ENCODE measurements around the gene ASB2.

Gene ASB2

DNA sequence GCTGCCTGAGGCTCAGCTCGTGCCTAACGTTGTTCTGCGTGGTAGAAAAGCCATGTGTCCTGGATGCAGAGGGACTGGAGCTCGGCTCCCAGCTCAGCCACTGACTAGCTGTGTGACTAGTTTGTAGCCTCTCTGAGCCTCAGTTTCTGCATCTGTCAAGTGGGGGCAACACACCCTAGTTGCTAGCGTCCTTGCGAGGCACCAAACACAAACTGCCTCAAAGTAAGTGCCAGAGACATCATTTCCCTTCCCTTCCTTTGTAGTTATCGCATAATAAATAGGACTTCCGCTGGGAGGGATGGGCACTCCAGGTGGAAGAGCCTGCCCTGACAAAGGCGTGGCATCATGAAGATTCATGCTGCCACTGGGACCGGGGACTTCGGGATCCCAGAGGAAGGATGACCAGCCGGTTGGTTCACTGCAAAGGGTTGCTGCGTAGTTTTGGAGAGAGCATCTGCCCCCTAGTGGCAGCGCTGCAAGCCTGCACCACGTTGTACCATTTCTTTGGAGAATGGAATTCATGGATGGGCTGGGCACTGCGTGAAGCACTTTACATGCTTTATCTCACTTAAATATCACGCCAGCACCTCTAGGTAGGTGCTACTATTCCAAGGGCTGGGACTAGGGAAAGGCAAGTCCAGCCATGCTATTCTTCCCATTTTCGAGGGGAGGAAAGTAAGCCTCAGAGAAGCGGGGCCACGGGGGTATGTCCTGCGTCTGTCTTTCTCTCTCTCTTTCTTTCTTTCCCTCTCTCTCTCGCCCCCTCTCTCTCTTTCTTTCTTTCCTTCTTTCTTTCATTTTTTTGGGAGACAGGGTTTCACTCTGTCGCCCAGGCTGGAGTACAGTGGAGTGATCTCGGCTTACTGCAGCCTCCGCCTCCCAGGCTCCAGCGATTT is 25.4 kb upstream of the ASB2 start:
- in situ Hi-C loops (cut with MboI; ENCODE audit: low sequenced_read_pairs) = no loop called here

DNA sequence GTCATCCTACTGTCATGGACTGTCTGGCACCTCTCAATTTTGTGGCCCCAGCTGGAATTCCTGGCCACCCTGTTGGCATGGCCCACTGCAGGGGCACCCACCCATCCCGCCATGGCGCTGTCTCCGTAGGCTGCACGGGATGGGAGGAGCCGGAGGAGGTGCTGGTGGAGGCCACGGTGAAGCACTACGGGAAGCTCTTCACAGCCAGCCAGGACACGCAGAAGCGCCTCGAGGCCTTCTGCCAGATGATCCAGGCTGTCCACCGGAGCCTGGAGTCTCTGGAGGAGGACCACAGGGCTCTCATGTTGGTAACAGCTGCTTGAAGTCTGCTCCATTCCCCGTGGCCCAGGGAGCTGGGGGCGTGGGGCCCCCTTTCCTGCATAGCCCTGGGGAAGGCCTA is 24.6 kb upstream of the ASB2 start:
- in situ Hi-C loops (cut with MboI; ENCODE audit: low sequenced_read_pairs) = no loop called here

DNA sequence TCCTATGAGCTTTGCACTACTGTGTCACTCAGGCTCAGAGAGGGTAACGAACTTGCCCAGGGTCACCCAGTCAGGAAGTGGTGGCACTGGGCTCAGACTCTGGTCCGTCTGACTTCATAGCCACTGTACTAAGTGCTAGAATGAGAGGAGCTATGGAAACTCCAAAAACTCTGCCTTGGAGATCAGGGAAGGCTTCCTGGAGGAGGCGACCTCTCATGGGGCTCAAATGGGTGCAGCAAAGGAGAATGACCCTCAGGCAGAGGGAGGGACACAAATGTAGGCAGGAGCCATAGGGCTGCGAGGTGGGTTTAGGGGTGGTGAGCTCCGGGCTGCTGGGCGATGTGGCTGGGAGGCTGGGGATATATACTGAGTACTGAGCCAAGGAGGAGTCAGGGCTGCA is 23.9 kb upstream of the ASB2 start:
- in situ Hi-C loops (cut with MboI; ENCODE audit: low sequenced_read_pairs) = no loop called here

DNA sequence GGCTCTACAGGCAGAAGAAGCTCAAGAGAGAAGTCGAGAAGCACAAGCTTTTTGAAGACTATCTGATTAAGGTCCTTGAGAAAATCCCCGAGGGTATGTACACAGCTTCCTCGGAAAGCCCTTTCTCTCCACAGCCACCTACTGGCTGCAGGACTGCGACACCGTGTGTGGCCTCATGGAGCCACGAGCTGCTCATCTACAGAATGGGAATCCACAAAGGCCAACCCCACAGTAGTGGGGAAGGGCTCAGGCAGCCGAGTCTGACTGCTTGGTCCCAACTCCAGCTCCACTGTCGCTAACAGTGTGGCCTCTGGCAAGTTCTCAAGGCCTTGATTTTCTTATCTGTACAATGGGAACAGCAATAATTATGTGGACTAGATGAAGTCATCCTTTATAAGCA is 23.2 kb upstream of the ASB2 start:
- in situ Hi-C loops (cut with MboI; ENCODE audit: low sequenced_read_pairs) = no loop called here

DNA sequence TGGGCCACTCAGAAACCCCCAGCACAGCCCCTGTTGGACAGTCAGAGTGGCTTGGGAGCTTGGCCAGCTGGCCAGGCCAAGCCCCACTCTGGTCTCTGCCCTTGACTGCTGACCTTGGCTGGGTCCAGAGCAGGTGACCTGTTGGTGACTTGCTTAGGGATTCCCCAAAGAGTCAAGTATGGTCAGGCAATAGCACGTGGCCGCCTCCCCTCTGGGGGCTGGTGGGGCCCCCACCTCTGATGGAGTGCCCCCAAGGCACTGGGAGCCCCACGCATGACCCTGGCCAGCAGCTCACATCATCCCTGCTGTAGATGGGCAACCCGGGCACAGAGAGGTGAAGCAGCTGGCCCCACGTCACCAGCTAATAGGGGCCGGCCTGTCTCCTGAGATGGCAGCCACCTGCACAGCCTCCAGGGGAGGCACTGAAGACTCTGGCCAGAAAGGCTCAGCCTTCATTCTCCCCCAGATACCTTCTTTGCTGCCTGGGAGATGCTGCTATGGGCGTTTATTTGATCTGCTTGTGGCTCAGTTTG is 22.6 kb upstream of the ASB2 start:
- in situ Hi-C loops (cut with MboI; ENCODE audit: low sequenced_read_pairs) = no loop called here

- in situ Hi-C loops (cut with MboI; ENCODE audit: low sequenced_read_pairs) = no loop called here
Measured at GRCh38 chr14:93997916-93998870, 21.8 kb upstream of the ASB2 start.

DNA sequence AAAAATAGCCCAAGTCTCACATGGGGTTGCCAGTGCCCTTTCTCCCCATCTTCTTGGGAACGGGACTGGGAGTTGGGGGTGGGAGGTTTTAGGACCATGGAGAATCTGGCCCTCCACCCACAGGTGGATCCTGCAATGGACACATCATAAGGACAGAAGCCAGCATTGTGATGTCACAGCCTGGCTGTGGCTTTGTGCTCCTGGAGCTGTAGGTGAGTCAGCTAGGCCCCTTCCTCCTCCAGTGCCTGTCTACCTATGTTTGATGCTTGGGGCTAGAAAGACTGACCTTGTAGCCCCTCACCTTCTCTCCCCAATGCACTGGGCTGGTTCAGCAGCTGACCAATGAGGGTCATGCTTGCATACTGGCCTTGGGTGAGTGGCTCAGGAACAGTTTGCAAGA is 20.7 kb upstream of the ASB2 start, which contains the start of gene CCDC197:
CCDC197 (plus strand) TSS at position 220 of the 400 bp plus-strand sequence. CDS start 831 bp downstream, outside the sequence.
- in situ Hi-C loops (cut with MboI; ENCODE audit: low sequenced_read_pairs) = no loop called here

DNA sequence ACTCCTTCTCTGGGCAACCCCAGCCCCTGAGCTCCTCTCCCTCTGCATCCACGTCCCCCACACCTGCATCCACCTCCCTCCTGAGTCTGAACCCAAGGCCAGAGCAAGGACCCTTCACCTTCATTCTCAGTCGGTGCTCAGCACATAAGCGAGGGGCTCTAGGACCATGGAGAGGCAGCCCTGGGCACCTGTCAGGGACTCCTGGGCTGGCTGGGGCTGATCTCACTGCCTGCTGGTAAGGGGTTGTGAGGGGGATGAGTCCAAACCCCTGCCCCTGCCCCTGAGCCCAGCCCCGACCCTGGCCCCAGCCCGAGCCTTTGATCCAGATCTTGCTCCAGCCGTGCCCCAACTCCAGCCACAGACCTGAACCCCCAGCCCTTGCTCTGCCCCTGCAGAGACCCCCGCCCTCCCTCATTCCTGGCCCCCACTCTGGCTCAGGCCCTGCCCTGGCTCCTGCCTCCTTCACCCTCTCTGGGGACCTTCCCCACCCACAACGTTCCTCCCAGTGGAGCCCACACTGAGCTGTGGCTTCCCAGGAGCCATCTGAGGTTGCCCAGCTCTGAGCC is 19.8 kb upstream of the ASB2 start:
- in situ Hi-C loops (cut with MboI; ENCODE audit: low sequenced_read_pairs) = no loop called here

GRCh38 chr14:93994919-93995682 is 18.7 kb upstream of the ASB2 start:
- in situ Hi-C loops (cut with MboI; ENCODE audit: low sequenced_read_pairs) = no loop called here

DNA sequence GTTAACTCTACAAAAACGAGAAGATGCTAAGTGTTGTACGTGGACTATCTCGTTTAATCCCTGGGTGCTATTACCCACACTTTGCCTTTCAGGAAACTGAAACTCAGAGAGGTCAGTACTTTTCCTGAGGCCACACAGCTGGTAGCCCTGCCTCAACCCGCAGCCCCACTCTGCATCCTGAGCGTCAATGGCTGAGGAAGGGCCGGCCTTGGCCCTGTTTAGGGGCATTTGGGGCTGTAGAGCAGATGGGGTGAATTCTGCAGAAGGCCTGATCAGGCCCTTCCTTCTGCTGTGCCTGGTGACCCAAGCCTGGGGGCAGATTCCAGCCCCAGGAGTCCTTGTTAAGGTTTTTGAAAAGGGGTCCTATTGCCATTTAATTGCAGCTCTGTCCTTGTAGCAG is 17.0 kb upstream of the ASB2 start:
- in situ Hi-C loops (cut with MboI; ENCODE audit: low sequenced_read_pairs) = no loop called here

DNA sequence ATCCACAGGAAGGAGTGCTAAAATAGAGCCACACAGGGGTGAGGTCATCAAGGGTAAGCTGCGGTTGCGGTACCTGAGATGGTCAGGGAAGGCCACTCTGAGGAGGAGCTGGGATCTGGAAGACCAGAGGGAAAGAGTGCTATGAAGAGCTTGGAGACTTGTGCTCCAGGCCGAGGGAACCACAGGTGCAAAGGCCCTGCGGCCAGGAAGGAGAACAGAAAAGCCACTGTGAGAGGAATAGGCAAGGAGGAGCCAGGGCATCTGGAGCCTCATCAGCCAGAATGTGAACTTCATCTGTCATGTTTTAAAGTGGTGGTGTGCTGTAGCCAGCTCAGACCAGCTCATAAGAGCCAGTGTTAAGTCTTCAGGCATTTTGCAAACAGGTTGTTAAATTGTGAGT is 15.3 kb upstream of the ASB2 start:
- in situ Hi-C loops (cut with MboI; ENCODE audit: low sequenced_read_pairs) = no loop called here

- in situ Hi-C loops (cut with MboI; ENCODE audit: low sequenced_read_pairs) = no loop called here
Measured at GRCh38 chr14:93991212-93991611, 14.8 kb upstream of the ASB2 start.

DNA sequence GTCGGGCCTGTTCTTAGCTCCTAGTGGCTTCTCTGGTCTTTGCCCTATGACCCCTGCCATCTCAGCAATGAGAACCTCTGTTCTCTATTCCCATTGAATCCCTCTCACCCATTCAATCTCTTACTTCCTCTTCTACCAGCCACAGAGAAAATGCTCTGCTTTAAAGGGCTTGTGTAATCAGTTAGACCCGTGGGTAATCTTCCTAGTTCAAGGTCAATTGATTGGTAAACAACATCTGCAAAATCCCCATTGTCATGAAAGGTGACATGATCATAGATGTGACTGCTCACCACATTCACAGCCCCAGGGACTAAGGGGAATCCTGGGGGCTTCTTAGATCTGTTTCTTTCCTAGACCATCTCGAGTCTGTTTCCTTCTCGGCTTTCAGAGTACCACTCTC is 13.6 kb upstream of the ASB2 start:
- in situ Hi-C loops (cut with MboI; ENCODE audit: low sequenced_read_pairs) = no loop called here

DNA sequence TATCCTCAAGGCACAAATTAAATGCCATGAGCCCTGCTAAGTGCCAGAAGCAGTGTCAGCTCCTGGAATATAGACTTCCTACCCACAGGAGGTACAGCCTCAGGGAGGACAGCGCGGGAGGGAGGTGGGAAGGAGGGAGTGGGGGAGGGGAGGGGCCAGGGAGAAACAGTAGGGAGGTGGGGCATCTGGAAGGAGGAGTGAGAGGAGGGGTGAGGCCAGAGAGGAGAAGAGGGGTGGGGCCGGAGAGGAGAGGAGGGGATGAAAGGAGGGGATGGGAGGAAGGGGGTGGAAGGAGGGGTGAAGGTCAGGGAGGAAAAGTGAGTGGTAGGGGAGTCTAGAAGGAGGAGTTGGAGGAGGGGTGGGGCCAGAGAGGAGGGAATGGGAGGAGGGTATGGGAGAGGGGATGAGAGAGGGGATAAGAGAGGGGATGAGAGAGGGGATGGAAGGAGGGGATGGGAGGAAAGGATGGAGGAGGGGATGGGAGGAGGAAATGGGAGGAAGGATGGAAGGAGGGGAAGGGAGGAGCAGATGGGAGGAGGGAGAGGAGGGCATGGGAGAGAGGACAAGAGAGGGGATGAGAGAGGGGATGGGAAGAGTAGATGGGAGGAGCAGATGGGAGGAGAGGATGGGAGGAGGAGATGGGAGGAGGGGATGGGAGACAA is 11.6 kb upstream of the ASB2 start:
- in situ Hi-C loops (cut with MboI; ENCODE audit: low sequenced_read_pairs) = no loop called here

- in situ Hi-C loops (cut with MboI; ENCODE audit: low sequenced_read_pairs) = no loop called here
Measured at GRCh38 chr14:93987376-93987775, 11.0 kb upstream of the ASB2 start.

- in situ Hi-C loops (cut with MboI; ENCODE audit: low sequenced_read_pairs) = no loop called here
Measured at GRCh38 chr14:93986955-93987354, 10.6 kb upstream of the ASB2 start.

DNA sequence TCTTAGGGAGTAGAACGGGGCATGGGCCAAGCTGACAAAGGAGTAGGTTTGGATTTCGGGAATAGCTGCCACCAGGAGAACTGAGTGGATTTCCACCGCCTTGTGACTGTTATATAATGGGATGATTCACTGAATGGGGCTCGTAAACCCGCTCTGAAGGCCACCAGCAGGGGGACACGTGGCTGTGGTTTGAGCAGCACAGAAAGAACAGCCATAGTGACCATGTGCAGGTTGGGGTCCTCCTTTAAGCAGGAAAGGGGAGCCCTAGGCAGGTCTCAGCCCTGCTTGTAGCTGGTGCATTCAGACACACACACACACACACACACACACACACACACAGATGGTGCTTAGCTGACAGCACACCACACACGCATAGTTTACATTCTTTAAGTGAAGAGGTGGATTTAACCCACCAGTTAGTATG is 8.6 kb upstream of the ASB2 start:
- in situ Hi-C loops (cut with MboI; ENCODE audit: low sequenced_read_pairs) = no loop called here

GRCh38 chr14:93984070-93984469 is 7.7 kb upstream of the ASB2 start:
- in situ Hi-C loops (cut with MboI; ENCODE audit: low sequenced_read_pairs) = no loop called here

DNA sequence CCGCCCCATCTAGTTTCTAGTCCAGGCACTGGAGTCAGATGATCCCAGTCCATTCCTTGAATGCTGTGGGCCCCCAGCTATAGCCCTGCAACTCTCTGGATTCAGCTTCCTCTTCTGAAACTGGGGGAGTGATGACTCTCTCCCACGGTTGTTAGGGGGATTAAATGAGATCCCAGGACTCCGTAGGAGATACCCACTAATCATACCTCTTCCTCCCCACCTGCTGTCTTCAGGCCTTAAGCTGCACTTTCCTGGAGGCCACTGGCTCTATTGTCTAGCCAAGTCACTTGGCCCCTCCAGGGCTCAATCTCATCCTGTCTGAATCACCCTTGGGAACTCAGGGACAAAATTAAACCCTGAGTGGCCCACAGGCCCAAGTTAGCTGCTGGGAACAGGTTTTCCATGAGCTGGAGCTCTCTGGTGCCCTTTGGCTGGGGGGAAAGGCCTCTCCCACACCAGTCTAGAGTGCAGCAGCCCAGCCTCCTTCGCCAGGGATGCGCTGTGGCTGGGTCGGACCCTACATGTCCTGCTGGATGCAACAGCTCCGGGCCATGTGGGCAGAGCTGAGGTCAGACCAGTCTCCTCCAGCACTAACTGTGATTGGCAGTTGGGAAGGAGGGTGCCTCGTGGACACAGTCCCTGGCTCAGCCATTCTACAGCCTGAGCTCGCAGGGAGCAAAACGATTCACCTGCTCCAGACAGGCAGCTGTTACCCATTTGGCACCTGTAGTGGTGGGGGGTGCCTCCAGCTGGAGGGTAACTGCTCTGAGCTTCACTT is 6.0 kb upstream of the ASB2 start:
- in situ Hi-C loops (cut with MboI; ENCODE audit: low sequenced_read_pairs) = no loop called here
